Measurements from ENCODE around the gene SMAP2. TPM values are rescaled to one million over a fixed set of nuclear protein-coding genes. Genes with fewer than 3 reads are reported as not detected.

Gene SMAP2
- total and polyA plus RNA-seq, 2 donors (not counting 3 experiments of a cell fraction or from before 2014, with no cell fraction given): 8.0 to 11.1 TPM

DNA sequence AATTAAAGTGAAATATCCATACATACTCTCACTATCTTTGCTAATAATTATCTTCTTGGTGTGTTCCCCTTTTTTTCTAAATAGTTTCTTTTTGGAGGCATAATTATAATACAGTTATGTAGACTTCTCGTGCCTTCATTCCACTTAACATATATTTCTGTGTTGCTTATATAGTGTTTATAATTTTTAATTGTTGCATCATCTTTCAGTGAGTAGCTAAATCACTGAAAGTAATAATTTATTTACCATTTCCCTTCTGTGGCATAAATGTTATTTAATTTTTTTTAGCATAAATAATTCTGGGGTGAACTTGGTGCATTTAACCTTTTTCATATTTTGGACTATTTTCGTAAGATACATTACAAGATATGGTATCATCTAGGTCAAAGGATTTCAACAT lies 38.3 kb downstream of the SMAP2 start:
- no peak overlapping the region for H2AFZ ChIP-seq (ENCODE audit: low read depth, low read length)
- POLR2A ChIA-PET: no interaction called here
- intact Hi-C loops (cut with micrococcal nuclease): no loop called here

More for the DNA sequence above, 38.3 kb downstream of the SMAP2 start:
- Histone ChIP-seq H3K9me3 (replicated peaks; ENCODE audit: control insufficient read depth, insufficient read depth, low read length) (no peaks in the 10 kb centered on the region), H3K79me2 (ENCODE audit: control insufficient read depth, insufficient read depth, low read length) (no peaks in the 10 kb centered on the region), H3K27ac (ENCODE audit: insufficient read depth, low read depth, low read length) (no peak overlapping the region), H3K4me1 (ENCODE audit: control insufficient read depth, extremely low read depth, insufficient read depth, low read length) (no peaks in the 10 kb centered on the region), H3K9ac (replicated peaks; ENCODE audit: extremely low read depth, insufficient read depth, low read length) (no peak overlapping the region), H3K4me2 (ENCODE audit: insufficient read depth, low read length) (no peak overlapping the region), H3K4me3 (replicated peaks in 1 of 3; ENCODE audit: insufficient read depth in 1 of 3, low read depth in 1 of 3, low read length in 3 of 3) (no peak overlapping the region), H4K20me1 (replicated peaks; ENCODE audit: control insufficient read depth, extremely low read depth, insufficient read depth, low read length) (no peaks in the 10 kb centered on the region), H3K27me3 (ENCODE audit: control insufficient read depth in 2 of 2, insufficient read depth in 2 of 2, low read length in 2 of 2) (no peaks in the 10 kb centered on the region), H3K9me1 (replicated peaks; ENCODE audit: control insufficient read depth, extremely low read depth, insufficient read depth, low read length) (no peaks in the 10 kb centered on the region), H3K36me3 (ENCODE audit: control insufficient read depth in 2 of 2, extremely low read depth in 1 of 2, insufficient read depth in 2 of 2, low read length in 2 of 2) (peaks cover 0 to 2% of the 10 kb centered on the region in 2 experiments)
- FAIRE-seq: no peak
- no peak for TF ChIP-seq MYC (IDR thresholded peaks at IDR 0.05; ENCODE audit: low read depth, low read length)
- TF ChIP-seq POLR2A (IDR thresholded peaks at IDR 0.05; ENCODE audit: low read depth, low read length): no peak
- TF ChIP-seq, protein P1, sequence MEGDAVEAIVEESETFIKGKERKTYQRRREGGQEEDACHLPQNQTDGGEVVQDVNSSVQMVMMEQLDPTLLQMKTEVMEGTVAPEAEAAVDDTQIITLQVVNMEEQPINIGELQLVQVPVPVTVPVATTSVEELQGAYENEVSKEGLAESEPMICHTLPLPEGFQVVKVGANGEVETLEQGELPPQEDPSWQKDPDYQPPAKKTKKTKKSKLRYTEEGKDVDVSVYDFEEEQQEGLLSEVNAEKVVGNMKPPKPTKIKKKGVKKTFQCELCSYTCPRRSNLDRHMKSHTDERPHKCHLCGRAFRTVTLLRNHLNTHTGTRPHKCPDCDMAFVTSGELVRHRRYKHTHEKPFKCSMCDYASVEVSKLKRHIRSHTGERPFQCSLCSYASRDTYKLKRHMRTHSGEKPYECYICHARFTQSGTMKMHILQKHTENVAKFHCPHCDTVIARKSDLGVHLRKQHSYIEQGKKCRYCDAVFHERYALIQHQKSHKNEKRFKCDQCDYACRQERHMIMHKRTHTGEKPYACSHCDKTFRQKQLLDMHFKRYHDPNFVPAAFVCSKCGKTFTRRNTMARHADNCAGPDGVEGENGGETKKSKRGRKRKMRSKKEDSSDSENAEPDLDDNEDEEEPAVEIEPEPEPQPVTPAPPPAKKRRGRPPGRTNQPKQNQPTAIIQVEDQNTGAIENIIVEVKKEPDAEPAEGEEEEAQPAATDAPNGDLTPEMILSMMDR (IDR thresholded peaks at IDR 0.05; ENCODE audit: extremely low read depth in 1 of 2, insufficient read depth in 1 of 2, low read depth in 1 of 2, low read length in 2 of 2): no peak
- TF ChIP-seq MAX (IDR thresholded peaks at IDR 0.05; ENCODE audit: insufficient read depth, insufficient read length): no peak
- no peak for TF ChIP-seq FOS (IDR thresholded peaks at IDR 0.05; ENCODE audit: borderline replicate concordance, insufficient read depth, low read length)
- TF ChIP-seq POLR2AphosphoS5 (IDR thresholded peaks at IDR 0.05; ENCODE audit: insufficient read depth, low read depth, low read length): no peak
- TF ChIP-seq GATA2 (IDR thresholded peaks at IDR 0.05; ENCODE audit: insufficient read depth, insufficient read length, low read depth, low read length): no peak
- no peak for TF ChIP-seq EZH2 (IDR thresholded peaks at IDR 0.05; ENCODE audit: borderline replicate concordance, low read depth, low read length, severe bottlenecking)
- TF ChIP-seq JUN (IDR thresholded peaks at IDR 0.05; ENCODE audit: borderline replicate concordance, insufficient read depth, insufficient read length, low read depth): no peak
- no peak for DNase-seq (ENCODE audit: low read depth, low spot score)
- no TSS peak for BruUV-seq (replicated peaks)
- dilution Hi-C loops (cut with MboI; ENCODE audit: extremely low pct_ligation_motif_present, low sequenced_read_pairs): no loop called here
- CTCF ChIA-PET: interaction anchor here (0.9 to 3.0 kb wide), 4 partner anchors 12 to 268 kb away, joined by 3 to 16 read pairs (median 4); no protein-coding TSS in a partner anchor
